AG04449 (cell line): ENCODE measurements around the gene ATP10B.

Experiments
- CTCF ChIA-PET: fragments of 350-600 bp; formaldehyde crosslinking; extraction: SDS; loops from one replicate; lab custom pipeline; 2021; ENCODE audit warnings: antibody characterized with exemption; lab: Yijun Ruan, JAX
- POLR2A ChIA-PET: fragments of 400-600, 350-600 bp; formaldehyde crosslinking; extraction: SDS; loops from one replicate; lab custom pipeline; 2020; ENCODE audit warnings: antibody characterized with exemption, inconsistent platforms; lab: Yijun Ruan, JAX
- DNase-seq: peaks from one replicate; pipeline ENCODE4 v3.0.0-alpha.2; 2010; ENCODE audit warnings: low read depth, low spot score
- H3K4me3 ChIP-seq: 2 replicates; pipeline ENCODE4 v1.5.1; 2011; ENCODE audit warnings: low read depth, mild to moderate bottlenecking, control low read depth, low read length
- CTCF ChIP-seq: IDR thresholded peaks from one replicate; pipeline ENCODE4 v1.5.1; 2011; ENCODE audit warnings: mild to moderate bottlenecking, moderate library complexity, low read length, control low read depth, inconsistent platforms; ENCODE audit not compliant: insufficient read depth; ENCODE audit errors: missing control alignments

ATP10B gene

GRCh38 chr5:160545832-160546231 lies 306.2 kb downstream of the ATP10B start:
- TF ChIP-seq CTCF = no peak
- no peak for DNase-seq
- no peak overlapping the region for H3K4me3 ChIP-seq
- ChIA-PET POLR2A (no interaction called here), CTCF (no interaction called here)

DNA sequence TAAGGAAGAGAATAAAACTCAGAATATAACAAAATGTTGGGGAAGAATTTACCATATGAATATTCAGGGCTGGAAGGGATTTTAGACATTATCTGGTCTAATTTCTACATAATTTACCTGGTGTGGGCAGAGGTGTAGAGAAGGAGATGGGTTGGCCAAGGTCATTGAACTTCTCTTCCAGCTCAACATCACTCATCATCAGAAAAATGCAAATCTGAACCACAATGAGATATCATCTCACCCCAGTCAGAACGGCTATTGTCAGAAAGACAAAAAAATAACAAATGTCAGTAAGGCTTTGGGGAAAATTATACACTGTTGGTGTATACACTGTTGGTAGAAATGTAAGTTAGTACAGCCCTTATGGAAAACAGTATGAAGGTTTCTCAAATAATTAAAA lies 308.6 kb downstream of the ATP10B start:
- no peak for DNase-seq
- ChIA-PET CTCF (interaction anchor here (1.6 kb wide), 1 partner anchor 105 kb away, joined by 3 read pairs; no protein-coding TSS in a partner anchor), POLR2A (no interaction called here)
- TF ChIP-seq CTCF = no peak
- H3K4me3 ChIP-seq = no peak overlapping the region

DNA sequence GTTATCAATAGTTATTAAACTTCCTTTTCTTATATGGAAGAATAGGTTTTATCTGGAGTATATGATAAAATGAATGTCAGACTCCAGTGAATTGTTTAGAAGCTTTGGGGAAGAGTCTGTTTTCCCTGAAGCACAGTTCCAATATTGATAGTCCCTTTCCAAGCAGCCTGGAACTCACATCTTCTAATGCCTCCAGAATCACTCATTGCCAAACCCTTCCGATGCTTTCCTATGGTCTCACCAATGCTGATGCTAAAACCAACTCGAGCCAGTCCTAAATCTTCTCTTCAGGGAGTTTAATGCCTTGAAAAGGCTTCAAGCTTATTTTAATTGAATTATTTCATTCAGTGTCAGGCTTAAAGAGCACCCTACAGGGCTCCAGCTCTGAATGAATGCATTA lies 309.2 kb downstream of the ATP10B start:
- no peak for DNase-seq
- H3K4me3 ChIP-seq = no peak overlapping the region
- CTCF ChIA-PET = interaction anchor here (1.6 kb wide), 1 partner anchor 105 kb away, joined by 3 read pairs; no protein-coding TSS in a partner anchor
- POLR2A ChIA-PET = no interaction called here
- no peak for TF ChIP-seq CTCF

DNA sequence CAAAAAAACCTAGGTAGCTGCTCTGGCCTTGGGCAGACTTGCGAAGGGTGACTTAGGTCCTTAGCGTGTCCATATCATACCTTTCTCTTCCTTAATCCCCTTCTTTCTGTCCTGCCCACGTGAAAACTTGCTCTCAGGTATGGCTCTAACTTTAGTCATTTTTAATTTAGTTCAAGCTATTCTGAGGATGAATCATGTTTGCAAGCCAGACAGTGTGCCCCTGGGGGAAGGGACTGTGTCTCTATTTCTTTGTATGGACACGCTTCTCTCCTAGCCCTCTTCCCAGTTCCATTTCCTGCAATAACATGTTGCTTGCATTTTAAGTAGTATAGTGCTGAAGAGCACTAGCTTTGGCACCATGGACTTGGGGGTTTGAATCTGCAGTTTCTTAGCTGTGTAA lies 309.7 kb downstream of the ATP10B start:
- no peak overlapping the region for H3K4me3 ChIP-seq
- ChIA-PET CTCF (interaction anchor here (1.6 kb wide), 1 partner anchor 104 kb away, joined by 3 read pairs; no protein-coding TSS in a partner anchor), POLR2A (no interaction called here)
- TF ChIP-seq CTCF = no peak
- DNase-seq = no peak

DNA sequence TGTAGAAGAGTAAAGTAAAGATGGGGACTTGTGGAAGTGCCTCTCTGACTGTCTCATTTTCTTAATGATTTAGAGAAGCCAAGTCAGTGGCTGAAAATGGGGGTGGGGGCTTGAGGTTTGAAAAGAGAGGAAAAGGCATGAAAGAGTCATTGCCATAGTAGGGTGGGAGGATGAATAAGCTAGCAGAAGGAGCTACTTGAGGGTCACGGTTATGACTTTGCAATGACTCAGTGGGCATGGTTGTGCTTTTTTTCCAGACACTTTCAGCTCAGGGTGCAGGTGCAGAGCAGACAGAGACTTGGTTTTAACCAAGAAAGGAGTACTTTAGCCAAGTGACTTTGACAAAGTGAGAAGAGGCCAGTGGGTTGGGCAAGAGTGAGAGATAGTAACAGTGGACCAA lies 312.6 kb downstream of the ATP10B start:
- TF ChIP-seq CTCF = no peak
- CTCF ChIA-PET = no interaction called here
- POLR2A ChIA-PET = no interaction called here
- no peak for DNase-seq
- H3K4me3 ChIP-seq = no peak overlapping the region

GRCh38 chr5:160537940-160538339 lies 314.1 kb downstream of the ATP10B start:
- POLR2A ChIA-PET = no interaction called here

More at GRCh38 chr5:160537940-160538339, 314.1 kb downstream of the ATP10B start:
- no peak for TF ChIP-seq CTCF
- CTCF ChIA-PET = no interaction called here
- no peak overlapping the region for H3K4me3 ChIP-seq
- DNase-seq = no peak
